Loucy (cell line): ENCODE results near the gene CSF1R.
A peak's percentile ranks its signal among the peaks of the same experiment; 100 is the strongest.

Experiments
- H2AFZ ChIP-seq: fragments of 200-600 bp; sonication (generic); 2 replicates; pipeline ENCODE4 v1.6.0; 2016; ENCODE audit warnings: antibody characterized with exemption, mild to moderate bottlenecking, low read length, moderate library complexity
- H3F3A ChIP-seq: fragments of 200-600 bp; 2 replicates; pipeline ENCODE4 v1.6.0; 2016; ENCODE audit warnings: antibody characterized with exemption, low read depth, mild to moderate bottlenecking
- H3K27me3 ChIP-seq: fragments of 200-600 bp; sonication (generic); 2 replicates; pipeline ENCODE4 v1.6.1; 2014; ENCODE audit warnings: low read length, mild to moderate bottlenecking; ENCODE audit not compliant: insufficient read depth, poor library complexity, severe bottlenecking
- H3K36me3 ChIP-seq: fragments of 200-600 bp; sonication (generic); 2 replicates; pipeline ENCODE4 v1.6.1; 2016; ENCODE audit warnings: low read length; ENCODE audit not compliant: insufficient read depth
- H3K4me1 ChIP-seq: fragments of 200-600 bp; sonication (generic); 2 replicates; pipeline ENCODE4 v1.5.1; 2014; ENCODE audit warnings: low read length, mild to moderate bottlenecking; ENCODE audit not compliant: insufficient read depth, poor library complexity, severe bottlenecking
- H3K4me2 ChIP-seq: fragments of 200-600 bp; sonication (generic); 2 replicates; pipeline ENCODE4 v1.6.0; 2014; ENCODE audit warnings: antibody characterized with exemption, low read length, low read depth, mild to moderate bottlenecking; ENCODE audit not compliant: poor library complexity, severe bottlenecking
- H3K4me3 ChIP-seq: fragments of 200-600 bp; sonication (generic); 2 replicates; pipeline ENCODE4 v1.5.1; 2014; ENCODE audit warnings: low read length, mild to moderate bottlenecking, mixed read lengths; ENCODE audit not compliant: poor library complexity, severe bottlenecking
- H3K79me2 ChIP-seq: fragments of 200-600 bp; sonication (generic); 2 replicates; pipeline ENCODE4 v1.6.1; 2014; ENCODE audit warnings: low read length; ENCODE audit not compliant: insufficient read depth
- H3K9ac ChIP-seq: fragments of 200-600 bp; sonication (generic); 2 replicates; pipeline ENCODE4 v1.6.0; 2014; ENCODE audit warnings: mild to moderate bottlenecking, low read depth, low read length, moderate library complexity; ENCODE audit not compliant: poor library complexity, severe bottlenecking
- H3K9me2 ChIP-seq: fragments of 200-600 bp; sonication (generic); replicated peaks from 2 replicates; pipeline ENCODE4 v1.6.1; 2016; ENCODE audit warnings: low read depth, low read length, mixed read lengths
- H3K9me3 ChIP-seq: fragments of 200-600 bp; sonication (generic); 2 replicates; pipeline ENCODE4 v1.6.1; 2014; ENCODE audit warnings: mild to moderate bottlenecking, antibody characterized with exemption, low read length, low read depth; ENCODE audit not compliant: insufficient read depth
- H4K20me1 ChIP-seq: fragments of 200-600 bp; sonication (generic); 2 replicates; pipeline ENCODE4 v1.6.0; 2014; ENCODE audit warnings: antibody characterized with exemption, low read length, mild to moderate bottlenecking; ENCODE audit not compliant: insufficient read depth, poor library complexity, severe bottlenecking
- CTCF ChIP-seq: fragments of 200-600 bp; sonication (generic); conservative IDR thresholded peaks from 2 replicates; pipeline ENCODE4 v1.5.1; 2014; ENCODE audit warnings: mild to moderate bottlenecking, antibody characterized with exemption, low read length
- EZH2phosphoT487 ChIP-seq: fragments of 200-600 bp; IDR thresholded peaks from 2 replicates; pipeline ENCODE4 v1.6.1; 2018; ENCODE audit warnings: antibody characterized with exemption, mild to moderate bottlenecking, moderate library complexity, borderline replicate concordance

The CSF1R gene

GRCh38 chr5:150077060-150077459 is 9.3 kb downstream of the CSF1R start:
- H3K79me2 ChIP-seq, result no peaks in the 10 kb centered on the region
- TF ChIP-seq EZH2phosphoT487 (no peak), CTCF (no peak)
- no peak overlapping the region for H3K9ac ChIP-seq
- no peak overlapping the region for H3K4me2 ChIP-seq
- H3K36me3 ChIP-seq, result no peaks in the 10 kb centered on the region
- no peak overlapping the region for H3K4me3 ChIP-seq
- peaks cover 4% of the 10 kb centered on the region for H3K4me1 ChIP-seq
- H3K27me3 ChIP-seq, result no peaks in the 10 kb centered on the region
- no peak overlapping the region for H2AFZ ChIP-seq
- no peaks in the 10 kb centered on the region for H4K20me1 ChIP-seq
- no peaks in the 10 kb centered on the region for H3K9me2 ChIP-seq
- H3F3A ChIP-seq, result no peaks in the 10 kb centered on the region
- no peaks in the 10 kb centered on the region for H3K9me3 ChIP-seq

- no peak overlapping the region for H3K9ac ChIP-seq
- H3K4me2 ChIP-seq, result no peak overlapping the region
- no peaks in the 10 kb centered on the region for H3K27me3 ChIP-seq
- no peak overlapping the region for H3K4me3 ChIP-seq
- no peak overlapping the region for H2AFZ ChIP-seq
- peak; percentile 40; the same call in 1 of the 2 replicates for TF ChIP-seq CTCF
- no peak for TF ChIP-seq EZH2phosphoT487
- no peaks in the 10 kb centered on the region for H3K9me3 ChIP-seq
- H3K36me3 ChIP-seq, result no peaks in the 10 kb centered on the region
- H3K9me2 ChIP-seq, result no peaks in the 10 kb centered on the region
- no peaks in the 10 kb centered on the region for H3K4me1 ChIP-seq
- H3K79me2 ChIP-seq, result no peaks in the 10 kb centered on the region
- H3F3A ChIP-seq, result no peaks in the 10 kb centered on the region
- H4K20me1 ChIP-seq, result no peaks in the 10 kb centered on the region
Observed at GRCh38 chr5:150075806-150076205, 10.5 kb downstream of the CSF1R start.

- H3F3A ChIP-seq, result no peaks in the 10 kb centered on the region
- H4K20me1 ChIP-seq, result no peaks in the 10 kb centered on the region
- H3K79me2 ChIP-seq, result no peaks in the 10 kb centered on the region
- H3K4me3 ChIP-seq, result no peak overlapping the region
- TF ChIP-seq CTCF (no peak), EZH2phosphoT487 (no peak)
- no peaks in the 10 kb centered on the region for H3K36me3 ChIP-seq
- H3K4me2 ChIP-seq, result no peak overlapping the region
- no peaks in the 10 kb centered on the region for H3K9me3 ChIP-seq
- no peaks in the 10 kb centered on the region for H3K4me1 ChIP-seq
- H3K9ac ChIP-seq, result no peak overlapping the region
- H3K27me3 ChIP-seq, result no peaks in the 10 kb centered on the region
- H3K9me2 ChIP-seq, result no peaks in the 10 kb centered on the region
- no peak overlapping the region for H2AFZ ChIP-seq
Observed at GRCh38 chr5:150075233-150075632, 11.1 kb downstream of the CSF1R start.
